GM21576 (cell line): Measurements from ENCODE around the gene CEP295NL.
"Not testable (repeated sequence)": the region's sequence is repeated elsewhere in the genome, so short reads cannot be mapped to it uniquely, and the experiment has no call there.

Experiments
- ATAC-seq: cut with Tn5 transposase; IDR thresholded peaks from one replicate; pipeline ENCODE4 v1.9.1; 2021; ENCODE audit warnings: mild to moderate bottlenecking, moderate library complexity; ENCODE audit not compliant: unreplicated experiment

CEP295NL gene

GRCh38 chr17:78889531-78889930 is 13.5 kb downstream of the CEP295NL start:
- peak; percentile 48 for ATAC-seq

DNA sequence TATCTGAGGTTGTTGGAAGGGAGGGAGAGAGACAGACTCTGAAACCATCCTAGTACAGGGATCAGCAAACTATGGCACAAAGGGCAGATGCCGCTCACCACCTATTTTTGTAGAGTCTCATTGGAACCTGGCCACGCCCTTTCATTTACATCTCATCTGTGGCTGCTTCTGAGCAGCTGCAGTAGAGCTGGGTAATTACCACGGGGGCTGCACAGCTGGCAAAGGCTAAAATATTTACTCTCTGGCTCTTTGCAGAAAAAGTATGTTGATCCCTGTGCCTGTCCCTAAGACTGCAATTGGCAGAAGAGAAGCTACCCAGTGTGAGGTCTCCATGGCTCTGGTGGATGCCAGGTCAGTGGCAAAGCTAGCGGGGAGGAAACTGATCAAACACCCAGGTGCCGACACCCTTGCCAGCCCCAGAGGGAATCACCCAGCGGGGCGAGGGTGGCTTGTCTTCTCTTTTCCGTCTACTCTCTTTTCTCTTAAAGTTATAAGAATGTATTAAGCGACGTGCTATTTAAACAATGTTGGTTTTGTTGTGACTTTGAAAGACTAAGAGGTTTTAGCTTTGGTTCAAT is 14.0 kb downstream of the CEP295NL start:
- no peak for ATAC-seq

- no peak for ATAC-seq
These were observed 16.0 kb downstream of the CEP295NL start for GRCh38 chr17:78886954-78887353.

DNA sequence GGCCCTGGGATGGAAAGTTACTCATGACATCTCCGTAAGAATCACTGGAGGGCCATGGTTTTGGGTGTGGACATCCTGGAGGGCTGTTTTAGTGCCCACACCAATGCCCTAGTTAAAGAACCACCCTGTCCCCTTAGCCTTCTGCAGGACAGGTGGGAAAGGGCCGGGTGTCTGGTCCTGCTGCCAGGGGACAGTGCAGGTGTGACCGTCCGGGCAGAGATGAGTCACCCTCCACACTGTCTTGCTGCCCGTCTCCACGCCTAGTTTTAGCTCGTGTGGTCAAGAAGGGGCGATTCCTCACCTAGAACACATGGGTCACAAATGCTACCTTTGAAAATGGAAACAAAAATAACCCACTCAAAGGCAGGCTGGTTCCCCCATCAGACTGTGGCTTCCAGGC is 17.0 kb downstream of the CEP295NL start:
- ATAC-seq: no peak

GRCh38 chr17:78884876-78885667 is 17.9 kb downstream of the CEP295NL start:
- no peak for ATAC-seq

DNA sequence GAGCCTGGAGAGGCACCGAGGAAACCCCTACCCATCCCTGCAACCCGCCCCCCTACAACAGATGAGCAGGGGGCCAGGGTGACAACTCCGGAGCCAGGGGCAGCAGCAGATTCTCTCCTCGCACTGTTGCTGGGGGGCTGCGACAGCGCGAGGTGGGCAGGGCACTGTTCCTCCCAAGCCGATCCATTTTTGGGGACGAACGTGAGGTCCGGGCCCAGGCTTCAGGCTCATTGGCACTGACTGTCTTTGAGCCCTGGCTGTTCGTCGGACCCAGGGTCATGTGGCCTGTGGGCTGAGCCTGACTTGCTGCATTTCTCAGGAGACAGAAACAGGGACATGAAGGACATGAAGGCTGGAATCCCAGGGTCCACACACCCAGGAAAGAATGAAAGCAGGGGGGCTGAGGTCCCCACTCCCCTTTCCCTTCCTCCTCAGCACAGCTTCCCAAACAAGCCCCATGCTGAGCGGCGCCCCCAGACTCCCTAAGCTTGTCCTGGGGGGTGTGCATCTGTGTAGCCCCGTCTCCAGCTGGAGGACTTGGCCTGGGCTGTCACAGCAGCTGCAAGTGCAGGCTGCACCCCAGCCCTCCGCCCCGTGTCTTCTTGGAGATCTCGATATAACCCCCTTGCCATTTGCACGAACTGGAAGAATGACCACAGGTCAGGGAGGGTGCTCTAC is 18.7 kb downstream of the CEP295NL start:
- ATAC-seq: no peak

GRCh38 chr17:78883533-78884131 is 19.4 kb downstream of the CEP295NL start:
- no peak for ATAC-seq

DNA sequence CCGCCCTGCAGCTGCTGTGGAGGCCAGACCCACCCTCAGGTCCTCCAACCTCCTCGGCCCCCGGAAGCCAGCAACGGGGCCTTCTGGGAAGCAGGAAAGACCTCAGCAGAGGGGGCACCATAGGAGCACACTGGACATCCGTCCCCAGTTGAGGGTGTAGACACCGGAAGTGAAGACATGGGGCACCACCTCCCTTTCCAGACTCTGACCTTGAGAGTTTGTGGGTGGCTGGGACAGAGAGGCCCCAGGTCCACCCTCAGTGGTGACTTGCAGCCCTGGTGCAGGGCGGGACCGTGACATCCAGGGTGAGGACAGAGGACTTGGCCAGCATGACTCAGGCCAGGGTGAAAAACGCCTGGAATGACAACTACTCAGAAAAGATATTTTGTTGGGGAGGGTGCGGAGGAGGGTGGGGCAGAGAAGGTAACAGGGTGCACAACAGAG is 19.9 kb downstream of the CEP295NL start:
- ATAC-seq: no peak

GRCh38 chr17:78882540-78883088 is 20.4 kb downstream of the CEP295NL start:
- no peak for ATAC-seq

DNA sequence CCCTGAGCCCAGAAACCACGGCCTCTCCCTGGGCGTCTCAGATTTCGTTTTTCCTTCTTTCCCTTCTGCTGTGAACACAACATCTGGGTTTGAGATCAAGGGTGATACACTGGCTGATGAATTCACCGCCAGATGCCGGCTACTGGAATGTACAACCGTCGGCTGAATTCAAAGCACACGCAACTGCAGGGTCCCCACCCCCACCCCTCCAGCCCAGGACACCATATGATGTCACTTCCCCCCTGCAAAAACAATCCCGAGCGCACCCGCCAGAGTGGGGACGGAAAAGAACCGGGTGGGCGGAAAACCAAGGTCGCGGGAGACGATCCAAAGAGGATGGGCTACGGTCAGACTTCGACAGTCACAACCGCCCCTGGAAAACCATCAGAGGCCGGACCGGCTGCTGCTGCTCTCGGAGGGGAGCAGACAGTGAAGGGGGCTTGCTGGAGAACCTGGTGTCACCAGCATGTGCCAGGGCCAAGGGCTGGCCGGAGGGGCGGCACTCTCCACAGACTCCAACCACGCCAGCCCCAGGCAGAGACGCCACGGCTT is 23.3 kb downstream of the CEP295NL start:
- no peak for ATAC-seq

DNA sequence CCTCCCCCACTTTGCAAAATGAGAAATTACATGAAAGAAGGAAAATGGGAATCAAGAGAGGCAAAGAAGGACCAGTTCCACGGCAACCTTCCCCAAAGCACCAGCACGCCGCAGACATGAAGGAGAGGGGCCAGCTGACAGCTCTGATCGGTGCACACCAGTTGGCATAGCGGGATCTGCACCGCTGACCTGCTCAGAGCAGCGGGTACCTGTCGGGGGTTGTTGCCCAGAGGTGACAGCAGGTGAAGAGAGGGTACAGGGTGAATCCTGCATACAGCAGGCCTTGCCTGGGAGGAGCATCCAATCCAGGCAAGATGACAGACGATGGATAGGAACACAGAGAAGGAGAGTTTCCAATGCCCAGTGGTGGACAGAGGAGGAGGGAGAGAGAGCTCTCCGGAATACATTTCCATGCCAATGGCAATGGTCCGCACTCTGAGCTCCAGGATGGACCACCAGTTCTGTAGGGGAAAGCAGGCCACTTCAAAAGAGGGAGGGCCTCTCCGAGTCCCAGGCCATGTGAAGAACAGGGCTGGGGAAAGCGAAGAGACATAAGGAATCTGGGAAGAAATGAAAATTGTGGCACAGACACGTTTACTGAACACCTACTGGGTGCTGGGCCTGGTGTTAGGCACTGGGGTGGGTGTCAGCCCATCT is 24.0 kb downstream of the CEP295NL start:
- no peak for ATAC-seq

DNA sequence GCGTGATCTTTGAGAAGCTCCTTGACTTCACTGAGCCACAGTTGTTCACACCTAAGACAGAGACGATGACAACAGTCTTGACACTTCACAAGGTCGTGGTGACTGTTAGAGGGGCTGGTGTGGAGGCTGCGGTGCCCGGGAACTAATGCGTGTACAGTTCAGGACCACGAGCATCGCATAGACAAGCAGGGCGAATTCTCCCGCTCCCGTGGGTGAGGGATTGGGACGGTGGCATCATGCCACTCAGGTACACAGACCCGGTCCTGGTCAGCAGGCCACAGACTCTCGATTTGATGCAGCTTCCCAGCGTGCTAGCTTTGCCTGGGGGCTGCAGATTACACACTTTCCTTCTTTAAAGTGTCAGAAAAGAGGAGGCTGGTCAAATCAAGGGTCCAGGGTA is 24.7 kb downstream of the CEP295NL start:
- ATAC-seq: no peak

DNA sequence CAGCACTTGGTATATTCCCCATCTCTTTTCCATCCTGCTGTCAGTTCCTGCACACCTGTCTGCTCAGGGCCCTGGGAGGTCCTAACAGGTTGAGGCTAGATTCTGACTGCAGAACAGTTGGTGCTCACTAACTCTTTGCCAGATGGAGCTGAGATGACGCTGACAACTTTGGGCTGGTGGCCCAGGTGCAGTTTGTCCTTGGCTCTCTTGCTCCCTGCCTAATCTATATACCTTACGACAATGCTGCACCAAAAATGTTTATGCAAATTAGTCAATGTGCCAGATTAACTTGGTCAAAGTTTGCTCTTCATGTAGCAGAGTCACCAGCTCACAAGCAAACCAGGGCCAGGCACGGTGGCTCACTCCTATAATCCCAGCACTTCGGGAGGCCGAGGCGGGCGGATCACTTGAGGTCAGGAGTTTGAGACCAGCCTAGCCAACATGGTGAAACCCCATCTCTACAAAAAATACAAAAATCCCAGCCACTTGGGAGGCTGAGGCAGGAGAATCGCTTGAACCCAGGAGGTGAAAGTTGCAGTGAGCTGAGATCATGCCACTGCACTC is 26.0 kb downstream of the CEP295NL start:
- not testable (repeated sequence) for ATAC-seq

DNA sequence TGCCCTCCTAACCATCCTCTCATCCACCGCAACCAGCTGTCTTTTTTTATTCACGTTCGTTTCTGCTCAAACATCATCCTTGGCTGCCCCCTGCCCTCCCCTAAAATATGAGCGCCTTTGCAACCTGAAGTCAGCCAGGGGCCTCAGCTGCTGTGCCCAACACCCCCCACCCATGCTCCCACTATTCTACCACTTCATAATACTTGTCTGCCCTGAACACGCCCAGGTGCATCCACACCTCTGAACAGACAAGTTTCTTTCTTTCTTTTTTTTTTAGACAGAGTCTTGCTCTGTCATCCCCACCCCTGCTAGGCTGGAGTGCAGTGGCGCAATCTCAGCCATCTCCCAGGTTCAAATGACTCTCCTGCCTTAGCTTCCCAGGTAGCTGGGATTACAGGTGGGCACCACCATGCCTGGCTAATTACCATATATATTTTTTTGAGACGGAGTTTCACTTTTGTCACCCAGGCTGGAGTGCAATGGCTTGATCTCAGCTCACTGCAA is 26.9 kb downstream of the CEP295NL start:
- no peak for ATAC-seq

GRCh38 chr17:78875363-78876093 is 27.5 kb downstream of the CEP295NL start:
- no peak for ATAC-seq

DNA sequence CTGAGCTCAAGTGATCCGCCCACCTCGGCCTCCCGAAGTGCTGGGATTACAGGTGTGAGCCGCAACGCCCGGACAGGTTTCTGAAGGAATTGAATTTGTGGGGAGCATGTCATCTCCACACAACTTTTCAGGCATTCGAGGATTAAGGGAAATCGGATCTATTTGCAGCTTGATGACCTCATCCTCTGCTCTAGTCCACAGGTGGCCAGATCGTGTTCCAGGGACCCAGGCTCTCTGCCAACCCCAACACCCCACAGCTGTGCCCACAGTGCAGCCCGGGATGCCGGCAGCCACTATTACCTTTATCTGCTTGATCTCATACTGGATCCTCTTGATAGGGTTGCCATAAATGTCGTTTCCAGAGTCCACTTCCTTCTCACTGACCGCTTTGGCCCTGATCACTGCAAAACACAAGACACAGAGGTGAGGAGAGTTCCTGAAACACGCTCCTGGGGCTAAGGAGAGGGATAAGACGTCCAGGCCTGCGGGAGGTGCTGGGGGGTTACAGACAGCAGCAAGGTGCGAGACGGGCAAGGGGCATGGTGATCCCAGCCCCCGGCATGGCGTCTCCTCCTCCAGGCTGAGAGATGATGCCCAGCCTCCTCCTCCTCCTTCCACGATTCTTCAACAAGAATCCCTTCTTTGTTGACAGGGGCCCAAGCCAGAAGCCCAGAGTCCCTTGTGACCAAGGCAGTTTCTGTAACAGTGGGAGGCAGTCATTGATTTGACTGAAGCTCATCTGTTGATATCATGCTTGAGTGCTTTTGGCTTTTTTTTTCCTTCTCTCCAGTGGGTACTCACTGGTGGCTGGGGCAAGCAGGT is 29.3 kb downstream of the CEP295NL start:
- ATAC-seq: no peak

DNA sequence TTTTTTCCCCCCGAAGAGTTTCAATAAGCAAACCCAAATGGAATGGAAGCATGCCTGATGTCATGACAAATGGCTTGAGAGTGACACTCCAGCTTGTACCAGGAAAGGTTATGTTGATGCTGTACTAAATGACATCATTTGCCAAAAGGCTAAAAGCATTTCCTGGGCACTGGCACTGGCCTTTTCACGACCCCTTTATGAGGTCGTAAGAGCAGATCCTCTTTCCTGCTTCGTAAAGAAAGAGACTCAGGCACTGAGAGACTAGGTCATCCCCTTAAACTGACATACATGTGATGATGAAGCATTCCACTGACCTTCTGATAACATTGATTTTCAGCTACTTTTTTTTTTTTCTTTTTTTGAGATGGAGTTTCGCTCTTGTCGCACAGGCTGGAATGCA is 30.5 kb downstream of the CEP295NL start:
- no peak for ATAC-seq

DNA sequence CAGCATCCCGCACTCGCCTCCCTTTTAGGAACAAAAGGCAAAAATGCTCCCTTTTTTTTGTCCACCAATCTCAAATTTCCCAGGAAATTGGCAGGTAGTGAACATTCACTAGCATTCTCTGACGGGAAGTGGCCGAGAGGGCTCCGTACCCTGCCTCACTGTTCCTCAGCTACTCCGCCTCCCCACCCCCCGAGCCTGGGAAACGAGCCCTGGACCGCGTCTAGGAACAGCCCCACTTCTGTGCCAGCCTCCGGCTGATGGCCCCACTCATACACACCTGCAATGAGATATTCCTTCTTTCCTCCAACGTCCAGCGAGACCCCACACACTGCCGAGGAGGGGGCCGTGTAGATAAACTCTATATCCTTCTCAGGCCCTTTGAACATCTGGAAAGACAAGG is 32.4 kb downstream of the CEP295NL start:
- no peak for ATAC-seq
